GM12878 (cell line): ENCODE measurements around the gene SECISBP2. TPM values are rescaled to one million over a fixed set of nuclear protein-coding genes. Genes with fewer than 3 reads are reported as not detected.

Experiments used
- CREM ChIP-seq: IDR thresholded peaks from 2 replicates; pipeline ENCODE4 v1.6.1; 2014; ENCODE audit warnings: antibody characterized with exemption, low read depth
- FOXK2 ChIP-seq: fragments of 450-650 bp; IDR thresholded peaks from 2 replicates; pipeline ENCODE4 v1.6.1; 2017; ENCODE audit warnings: mild to moderate bottlenecking, moderate library complexity
- HDAC2 ChIP-seq: fragments of 200-600 bp; sonication (generic); IDR thresholded peaks from 2 replicates; pipeline ENCODE4 v1.6.1; 2017
- NR2C2 ChIP-seq: IDR thresholded peaks from 2 replicates; pipeline ENCODE4 v1.6.1; 2011; ENCODE audit warnings: borderline replicate concordance, low read depth; ENCODE audit not compliant: control insufficient read depth, insufficient read length
- ZNF622 ChIP-seq: fragments of 450-650 bp; IDR thresholded peaks from 2 replicates; pipeline ENCODE4 v1.6.1; 2017; ENCODE audit warnings: mild to moderate bottlenecking, inconsistent platforms
- polyA plus RNA-seq, 11 experiments: library from polyadenylated mRNA; depleted of rRNA in 4 of 11; unstranded in 6 of 11; stranded (reverse) in 5 of 11; fragments of >200 nt; fragmentation: Nextera tagmentation in 4 of 11; fragmentation: Illumina TruSeq in 1 of 11; extraction: Ambion mirVana in 4 of 11; extraction: Trizol in 1 of 11; gene quantifications; 1 replicate in 1 of 11; 2 replicates in 10 of 11; pipeline versions ENCODE4 v1.2.1 to v1.2.3, GENCODE V29; 2011 to 2016; ENCODE audit warnings: inconsistent platforms in 2 of 11, missing spikeins in 2 of 11, low read depth in 1 of 11
- total RNA-seq, 4 experiments: library from RNA; depleted of rRNA in 3 of 4; stranded (reverse); fragments of >200 nt in 3 of 4; fragmentation: Illumina TruSeq in 1 of 4; extraction: Trizol in 1 of 4; gene quantifications; 2 replicates each; pipeline versions ENCODE4 v1.2.1 to v1.2.3, GENCODE V29; 2013 to 2021
- TF ChIP-seq, protein P1 (sequence below): fragments of 450-650 bp; formaldehyde crosslinking; IDR thresholded peaks from 2 replicates; pipeline ENCODE4 v1.5.0; 2022; ENCODE audit warnings: mild to moderate bottlenecking, missing genetic modification characterization
- TF ChIP-seq, protein P2 (sequence below): IDR thresholded peaks from 2 replicates; pipeline ENCODE4 v1.6.1; 2012; ENCODE audit warnings: mild to moderate bottlenecking, low read depth, low read length

SECISBP2 gene
- total and polyA plus RNA-seq, 10 of the 15 experiments (the other 5 are each of a cell fraction or from before 2014, with no cell fraction given) = 4.6 to 50.5 (median 31.9) TPM

DNA sequence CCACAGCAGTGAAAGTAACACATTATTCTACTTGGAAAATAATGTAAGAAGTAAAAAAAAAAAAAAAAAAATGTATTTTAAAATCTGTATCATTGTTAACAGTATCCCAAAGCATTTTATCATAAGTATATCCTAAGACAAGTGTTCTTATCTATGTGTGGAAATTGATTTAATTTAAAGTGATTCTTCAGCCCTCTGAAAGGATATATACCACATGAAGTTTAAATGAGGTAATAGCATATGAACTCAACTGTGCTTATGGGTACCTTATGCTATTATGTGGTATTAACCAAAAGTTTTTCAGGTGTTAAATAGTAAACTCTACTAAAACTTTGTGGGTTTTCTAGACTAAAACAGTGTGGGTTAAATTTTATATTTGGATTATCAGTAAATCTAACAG lies 2.8 kb upstream of the SECISBP2 start (continued):
- TF ChIP-seq, protein P1, sequence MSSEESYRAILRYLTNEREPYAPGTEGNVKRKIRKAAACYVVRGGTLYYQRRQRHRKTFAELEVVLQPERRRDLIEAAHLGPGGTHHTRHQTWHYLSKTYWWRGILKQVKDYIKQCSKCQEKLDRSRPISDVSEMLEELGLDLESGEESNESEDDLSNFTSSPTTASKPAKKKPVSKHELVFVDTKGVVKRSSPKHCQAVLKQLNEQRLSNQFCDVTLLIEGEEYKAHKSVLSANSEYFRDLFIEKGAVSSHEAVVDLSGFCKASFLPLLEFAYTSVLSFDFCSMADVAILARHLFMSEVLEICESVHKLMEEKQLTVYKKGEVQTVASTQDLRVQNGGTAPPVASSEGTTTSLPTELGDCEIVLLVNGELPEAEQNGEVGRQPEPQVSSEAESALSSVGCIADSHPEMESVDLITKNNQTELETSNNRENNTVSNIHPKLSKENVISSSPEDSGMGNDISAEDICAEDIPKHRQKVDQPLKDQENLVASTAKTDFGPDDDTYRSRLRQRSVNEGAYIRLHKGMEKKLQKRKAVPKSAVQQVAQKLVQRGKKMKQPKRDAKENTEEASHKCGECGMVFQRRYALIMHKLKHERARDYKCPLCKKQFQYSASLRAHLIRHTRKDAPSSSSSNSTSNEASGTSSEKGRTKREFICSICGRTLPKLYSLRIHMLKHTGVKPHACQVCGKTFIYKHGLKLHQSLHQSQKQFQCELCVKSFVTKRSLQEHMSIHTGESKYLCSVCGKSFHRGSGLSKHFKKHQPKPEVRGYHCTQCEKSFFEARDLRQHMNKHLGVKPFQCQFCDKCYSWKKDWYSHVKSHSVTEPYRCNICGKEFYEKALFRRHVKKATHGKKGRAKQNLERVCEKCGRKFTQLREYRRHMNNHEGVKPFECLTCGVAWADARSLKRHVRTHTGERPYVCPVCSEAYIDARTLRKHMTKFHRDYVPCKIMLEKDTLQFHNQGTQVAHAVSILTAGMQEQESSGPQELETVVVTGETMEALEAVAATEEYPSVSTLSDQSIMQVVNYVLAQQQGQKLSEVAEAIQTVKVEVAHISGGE (CRISPR knock-in tag) = no peak
- TF ChIP-seq CREM = no peak
- no peak for TF ChIP-seq FOXK2
- no peak for TF ChIP-seq HDAC2
- no peak for TF ChIP-seq ZNF622
- no peak for TF ChIP-seq NR2C2
- TF ChIP-seq, protein P2, sequence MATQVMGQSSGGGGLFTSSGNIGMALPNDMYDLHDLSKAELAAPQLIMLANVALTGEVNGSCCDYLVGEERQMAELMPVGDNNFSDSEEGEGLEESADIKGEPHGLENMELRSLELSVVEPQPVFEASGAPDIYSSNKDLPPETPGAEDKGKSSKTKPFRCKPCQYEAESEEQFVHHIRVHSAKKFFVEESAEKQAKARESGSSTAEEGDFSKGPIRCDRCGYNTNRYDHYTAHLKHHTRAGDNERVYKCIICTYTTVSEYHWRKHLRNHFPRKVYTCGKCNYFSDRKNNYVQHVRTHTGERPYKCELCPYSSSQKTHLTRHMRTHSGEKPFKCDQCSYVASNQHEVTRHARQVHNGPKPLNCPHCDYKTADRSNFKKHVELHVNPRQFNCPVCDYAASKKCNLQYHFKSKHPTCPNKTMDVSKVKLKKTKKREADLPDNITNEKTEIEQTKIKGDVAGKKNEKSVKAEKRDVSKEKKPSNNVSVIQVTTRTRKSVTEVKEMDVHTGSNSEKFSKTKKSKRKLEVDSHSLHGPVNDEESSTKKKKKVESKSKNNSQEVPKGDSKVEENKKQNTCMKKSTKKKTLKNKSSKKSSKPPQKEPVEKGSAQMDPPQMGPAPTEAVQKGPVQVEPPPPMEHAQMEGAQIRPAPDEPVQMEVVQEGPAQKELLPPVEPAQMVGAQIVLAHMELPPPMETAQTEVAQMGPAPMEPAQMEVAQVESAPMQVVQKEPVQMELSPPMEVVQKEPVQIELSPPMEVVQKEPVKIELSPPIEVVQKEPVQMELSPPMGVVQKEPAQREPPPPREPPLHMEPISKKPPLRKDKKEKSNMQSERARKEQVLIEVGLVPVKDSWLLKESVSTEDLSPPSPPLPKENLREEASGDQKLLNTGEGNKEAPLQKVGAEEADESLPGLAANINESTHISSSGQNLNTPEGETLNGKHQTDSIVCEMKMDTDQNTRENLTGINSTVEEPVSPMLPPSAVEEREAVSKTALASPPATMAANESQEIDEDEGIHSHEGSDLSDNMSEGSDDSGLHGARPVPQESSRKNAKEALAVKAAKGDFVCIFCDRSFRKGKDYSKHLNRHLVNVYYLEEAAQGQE = no peak
